H1 (cell line): Measurements from ENCODE around the gene RPL37.

Experiments
- CHD1 ChIP-seq: IDR thresholded peaks from 2 replicates; pipeline ENCODE4 v1.6.1; 2012; ENCODE audit warnings: low read depth, low read length, improper control_type of control experiment
- CTCF ChIP-seq, 3 experiments: IDR thresholded peaks; 1 replicate in 2 of 3; 2 replicates in 1 of 3; pipeline versions ENCODE4 v1.5.1 to v1.6.1; 2011; ENCODE audit warnings: low read length in 3 of 3, mild to moderate bottlenecking in 3 of 3, inconsistent platforms in 2 of 3, low read depth in 1 of 3, moderate library complexity in 1 of 3; ENCODE audit not compliant: insufficient read depth in 1 of 3; ENCODE audit errors: control extremely low read depth in 1 of 3
- KDM5A ChIP-seq: fragments of 200-600 bp; IDR thresholded peaks from 2 replicates; pipeline ENCODE4 v1.7.1; 2012; ENCODE audit warnings: mild to moderate bottlenecking, low read length, inconsistent platforms, mixed read lengths
- MAX ChIP-seq: IDR thresholded peaks from 2 replicates; pipeline ENCODE4 v1.6.1; 2012; ENCODE audit warnings: inconsistent platforms
- NANOG ChIP-seq: IDR thresholded peaks from 2 replicates; pipeline ENCODE4 v1.6.1; 2011; ENCODE audit warnings: low read length, low read depth, mild to moderate bottlenecking, inconsistent platforms; ENCODE audit not compliant: insufficient read depth, poor library complexity, severe bottlenecking
- PHF8 ChIP-seq: fragments of 200-600 bp; sonication (generic); conservative IDR thresholded peaks from 2 replicates; pipeline ENCODE4 v1.7.1; 2012; ENCODE audit warnings: low read depth, mild to moderate bottlenecking, inconsistent platforms, low read length, moderate library complexity
- POLR2A ChIP-seq, 2 experiments: IDR thresholded peaks; 1 replicate in 1 of 2; 2 replicates in 1 of 2; pipeline ENCODE4 v1.6.1; 2011; ENCODE audit warnings: low read depth in 2 of 2, low read length in 2 of 2, mild to moderate bottlenecking in 2 of 2; ENCODE audit errors: control extremely low read depth in 1 of 2
- RAD21 ChIP-seq, 2 experiments: IDR thresholded peaks in 1 of 2; conservative IDR thresholded peaks in 1 of 2; 2 replicates each; pipeline ENCODE4 v1.6.1; 2011; ENCODE audit warnings: low read depth in 2 of 2, low read length in 2 of 2, improper control_type of control experiment in 1 of 2, inconsistent platforms in 1 of 2, mild to moderate bottlenecking in 1 of 2, moderate library complexity in 1 of 2
- RXRA ChIP-seq: IDR thresholded peaks from 2 replicates; pipeline ENCODE4 v1.6.1; 2011; ENCODE audit warnings: low read depth, mild to moderate bottlenecking, low read length, moderate library complexity; ENCODE audit not compliant: insufficient read depth
- TBP ChIP-seq: IDR thresholded peaks from 2 replicates; pipeline ENCODE4 v1.6.1; 2011; ENCODE audit warnings: low read depth, low read length, improper control_type of control experiment
- USF2 ChIP-seq: IDR thresholded peaks from 2 replicates; pipeline ENCODE4 v1.6.1; 2011; ENCODE audit warnings: low read length, improper control_type of control experiment
- ZNF274 ChIP-seq: IDR thresholded peaks from 2 replicates; pipeline ENCODE4 v1.7.0; 2012; ENCODE audit warnings: low read length, borderline replicate concordance; ENCODE audit errors: extremely low read depth

GRCh38 chr5:40828021-40828631 is 6.9 kb downstream of the RPL37 start:
- TF ChIP-seq CTCF (IDR thresholded peaks at IDR 0.05; ENCODE audit: control extremely low read depth in 1 of 3, insufficient read depth in 1 of 3, low read depth in 1 of 3, low read length in 3 of 3) (no peak), KDM5A (no peak), USF2 (no peak), POLR2A (IDR thresholded peaks at IDR 0.05; ENCODE audit: control extremely low read depth in 1 of 2, low read depth in 2 of 2, low read length in 2 of 2) (peak in 1 of 2 experiments; percentile 37; a peak in 1 of 3 replicates), MAX (no peak), TBP (no peak), RAD21 (IDR thresholded peaks at IDR 0.05 in 1 of 2, conservative IDR thresholded peaks at IDR 0.05 in 1 of 2; ENCODE audit: low read depth in 2 of 2, low read length in 2 of 2) (no peak), RXRA (no peak), ZNF274 (no peak), NANOG (no peak), CHD1 (no peak), PHF8 (no peak)
